Esophagus squamous epithelium (tissue), 5 donors: Measurements from ENCODE around the gene TRIM62. TPM values are rescaled to one million over a fixed set of nuclear protein-coding genes. Genes with fewer than 3 reads are reported as not detected.

Experiments
- DNase-seq: peaks from one replicate; lab custom pipeline; 2025; lab: John Stamatoyannopoulos, UW
- H3K27ac ChIP-seq, 4 donors: fragments of 200-600 bp; sonication (generic); one replicate each; pipeline ENCODE4 v1.5.1; 2016 to 2019; ENCODE audit warnings: mild to moderate bottlenecking in 1 of 4
- H3K27me3 ChIP-seq, 4 donors: fragments of 200-600 bp; sonication (generic); 1 replicate in 3 of 4; 2 replicates in 1 of 4; pipeline versions ENCODE4 v1.5.1 to v1.6.0; 2017 to 2021; ENCODE audit warnings: antibody characterized with exemption in 1 of 4
- H3K36me3 ChIP-seq, 3 donors: fragments of 200-600 bp; sonication (generic); one replicate each; pipeline ENCODE4 v1.5.1; 2016 to 2019
- H3K4me1 ChIP-seq, 3 donors: fragments of 200-600 bp; sonication (generic); one replicate each; pipeline ENCODE4 v1.5.1; 2017 to 2019
- H3K4me3 ChIP-seq, 4 donors: fragments of 200-600 bp; sonication (generic); 1 replicate in 3 of 4; 2 replicates in 1 of 4; pipeline ENCODE4 v1.5.1; 2016 to 2019; ENCODE audit warnings: mild to moderate bottlenecking in 2 of 4, moderate library complexity in 1 of 4
- H3K9me3 ChIP-seq, 3 donors: fragments of 200-600 bp; sonication (generic); one replicate each; pipeline ENCODE4 v1.5.1; 2016 to 2019
- CTCF ChIP-seq, 6 experiments: fragments of 450-650 bp in 4 of 6; fragments of 200-600 bp in 2 of 6; sonication (generic) in 2 of 6; IDR thresholded peaks; one replicate each; pipeline ENCODE4 v1.5.1; 2016 to 2019; ENCODE audit warnings: antibody characterized with exemption in 6 of 6, mild to moderate bottlenecking in 4 of 6, moderate library complexity in 4 of 6
- POLR2A ChIP-seq, 4 donors: fragments of 450-650 bp; IDR thresholded peaks; one replicate each; pipeline ENCODE4 v1.6.1; 2017; ENCODE audit warnings: antibody characterized with exemption in 4 of 4, mild to moderate bottlenecking in 4 of 4, moderate library complexity in 3 of 4
- WGBS, 2 donors: methylation state at CpG; one replicate each; pipeline ENCODE4 v1.1.5; 2018; 5-methylcytosine and 5-hydroxymethylcytosine counted together
- intact Hi-C: fragments of 100-400 bp; cut with DNase I; formaldehyde crosslinking; loops from one replicate; pipeline ENCODE4 v1.15.0; 2022
- total RNA-seq, 4 donors: library from RNA; depleted of rRNA; stranded (reverse); fragments of >200 nt; gene quantifications; one replicate each; pipeline ENCODE4 v1.1.0, GENCODE V29; 2016
- donor health status: DM: yes; HTN: yes; CAD: no.

Gene TRIM62
- total RNA-seq, 4 donors from 2014 or later, result 5.4 to 17.7 (median 8.0) TPM

- peaks cover 0 to 27% (median 0%) of the 10 kb centered on the region in 3 donors for H3K4me1 ChIP-seq
- no peaks in the 10 kb centered on the region for H3K9me3 ChIP-seq
- peaks cover 0 to 11% (median 0%) of the 10 kb centered on the region in 3 donors for H3K36me3 ChIP-seq
- DNase-seq, result no peak
- no peaks in the 10 kb centered on the region for H3K27me3 ChIP-seq
- intact Hi-C loops, result no loop called here
- TF ChIP-seq POLR2A (IDR thresholded peaks at IDR 0.05) (no peak), CTCF (IDR thresholded peaks at IDR 0.05) (no peak)
- WGBS, 2 donors, result 77 to 86% methylated on average over 6 to 8 of the region's 10 CpGs
- no peak overlapping the region for H3K27ac ChIP-seq
- H3K4me3 ChIP-seq, result no peak overlapping the region
These were observed 48.3 kb downstream of the TRIM62 start for GRCh38 chr1:33133478-33134105.

GRCh38 chr1:33132549-33132948 is 49.3 kb downstream of the TRIM62 start:
- TF ChIP-seq CTCF (IDR thresholded peaks at IDR 0.05), result no peak
- TF ChIP-seq POLR2A (IDR thresholded peaks at IDR 0.05), result no peak
- H3K4me1 ChIP-seq, result peaks cover 0 to 31% (median 9%) of the 10 kb centered on the region in 3 donors
- H3K4me3 ChIP-seq, result no peak overlapping the region
- no peak for DNase-seq
- H3K27me3 ChIP-seq, result no peaks in the 10 kb centered on the region
- no peaks in the 10 kb centered on the region for H3K9me3 ChIP-seq
- 94% methylated on average over 2 of the region's 2 CpGs; no CpG with 5 or more reads in 1 of the 2 donors for WGBS, 2 donors
- H3K36me3 ChIP-seq, result peaks cover 0 to 11% (median 0%) of the 10 kb centered on the region in 3 donors
- intact Hi-C loops, result no loop called here
- no peak overlapping the region for H3K27ac ChIP-seq

- whole genome bisulfite sequencing, 2 donors, result 79 to 81% methylated on average over 2 of the region's 2 CpGs
- H3K4me1 ChIP-seq, result peaks cover 5 to 40% (median 14%) of the 10 kb centered on the region in 3 donors
- H3K9me3 ChIP-seq, result no peaks in the 10 kb centered on the region
- intact Hi-C loops, result no loop called here
- no peak overlapping the region for H3K27ac ChIP-seq
- H3K27me3 ChIP-seq, result no peaks in the 10 kb centered on the region
- DNase-seq, result no peak
- no peak overlapping the region for H3K4me3 ChIP-seq
- H3K36me3 ChIP-seq, result peaks cover 0 to 11% (median 0%) of the 10 kb centered on the region in 3 donors
- no peak for TF ChIP-seq CTCF (IDR thresholded peaks at IDR 0.05)
- no peak for TF ChIP-seq POLR2A (IDR thresholded peaks at IDR 0.05)
These were observed 50.7 kb downstream of the TRIM62 start for GRCh38 chr1:33131191-33131590.

GRCh38 chr1:33130297-33130696 is 51.5 kb downstream of the TRIM62 start:
- no peak for DNase-seq
- 62 to 72% methylated on average over 4 of the region's 4 CpGs for WGBS, 2 donors
- intact Hi-C loops, result no loop called here
- no peaks in the 10 kb centered on the region for H3K9me3 ChIP-seq
- H3K36me3 ChIP-seq, result peaks cover 0 to 11% (median 0%) of the 10 kb centered on the region in 3 donors
- no peak overlapping the region for H3K27ac ChIP-seq
- peaks cover 5 to 49% (median 16%) of the 10 kb centered on the region in 3 donors for H3K4me1 ChIP-seq
- no peaks in the 10 kb centered on the region for H3K27me3 ChIP-seq
- no peak overlapping the region for H3K4me3 ChIP-seq
- no peak for TF ChIP-seq POLR2A (IDR thresholded peaks at IDR 0.05)
- TF ChIP-seq CTCF (IDR thresholded peaks at IDR 0.05), result no peak

GRCh38 chr1:33128781-33129180 is 53.1 kb downstream of the TRIM62 start:
- DNase-seq, result no peak
- Histone ChIP-seq H3K27ac (peak overlapping the region in 1 of 4 donors; percentile 90), H3K36me3 (peaks cover 0 to 11% (median 0%) of the 10 kb centered on the region in 3 donors), H3K4me1 (peaks cover 5 to 50% (median 16%) of the 10 kb centered on the region in 3 donors), H3K4me3 (no peak overlapping the region), H3K27me3 (no peaks in the 10 kb centered on the region), H3K9me3 (no peaks in the 10 kb centered on the region)
- intact Hi-C loops, result no loop called here
- TF ChIP-seq CTCF (IDR thresholded peaks at IDR 0.05) (no peak), POLR2A (IDR thresholded peaks at IDR 0.05) (no peak)
- WGBS, 2 donors, result 49 to 66% methylated on average over 4 of the region's 4 CpGs
